GM21723 (cell line): ENCODE data around the gene LIFR.

ENCODE experiments used
- ATAC-seq: cut with Tn5 transposase; IDR thresholded peaks from one replicate; pipeline ENCODE4 v1.9.1; 2021; ENCODE audit warnings: mild to moderate bottlenecking, moderate library complexity; ENCODE audit not compliant: unreplicated experiment

Gene LIFR

DNA sequence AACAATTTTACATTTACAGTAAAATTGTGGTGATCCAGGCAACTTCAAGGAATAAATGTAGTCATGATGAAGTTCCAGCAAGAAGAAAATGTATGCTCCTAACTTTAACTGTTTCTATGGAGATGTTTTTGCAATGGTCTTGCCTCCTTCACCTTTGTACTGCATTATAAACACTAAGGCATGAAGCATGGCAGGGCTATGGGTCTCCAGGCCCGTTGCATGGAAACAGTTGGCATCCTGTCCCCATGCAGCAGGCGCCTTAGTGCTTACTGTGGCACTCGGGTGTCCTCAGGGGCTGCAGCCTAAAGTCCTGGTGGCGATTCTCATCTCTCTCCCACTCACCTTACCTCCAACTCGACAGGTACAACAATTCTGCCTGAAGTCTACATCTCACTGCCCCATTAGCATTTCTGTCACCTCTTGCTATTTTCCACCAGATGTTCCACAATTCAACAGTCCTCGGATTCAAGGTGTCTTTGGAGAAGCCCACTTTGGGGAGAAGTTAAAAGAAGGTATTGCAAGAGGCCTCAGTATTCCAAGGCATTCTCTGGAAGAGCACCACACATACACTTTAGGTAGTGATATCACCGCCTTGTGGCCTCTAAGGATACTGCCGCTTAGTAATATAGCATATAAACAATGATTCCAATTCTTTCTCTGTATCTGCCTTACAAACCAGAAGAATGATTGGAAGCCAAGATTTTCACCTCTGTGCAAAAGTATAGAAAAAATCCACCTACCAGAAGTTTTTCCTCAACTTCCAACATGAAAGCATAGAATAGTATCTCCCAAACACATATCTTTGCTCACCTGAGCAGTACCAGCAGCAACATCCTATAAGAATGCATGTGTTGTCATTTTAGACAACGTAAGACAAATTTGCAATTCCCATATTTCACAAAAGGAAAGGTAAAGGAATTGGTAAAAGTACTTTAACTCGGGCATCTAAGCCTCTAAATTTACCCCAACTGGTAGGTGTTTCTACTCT is 5.1 kb downstream of the LIFR start:
- no peak for ATAC-seq

DNA sequence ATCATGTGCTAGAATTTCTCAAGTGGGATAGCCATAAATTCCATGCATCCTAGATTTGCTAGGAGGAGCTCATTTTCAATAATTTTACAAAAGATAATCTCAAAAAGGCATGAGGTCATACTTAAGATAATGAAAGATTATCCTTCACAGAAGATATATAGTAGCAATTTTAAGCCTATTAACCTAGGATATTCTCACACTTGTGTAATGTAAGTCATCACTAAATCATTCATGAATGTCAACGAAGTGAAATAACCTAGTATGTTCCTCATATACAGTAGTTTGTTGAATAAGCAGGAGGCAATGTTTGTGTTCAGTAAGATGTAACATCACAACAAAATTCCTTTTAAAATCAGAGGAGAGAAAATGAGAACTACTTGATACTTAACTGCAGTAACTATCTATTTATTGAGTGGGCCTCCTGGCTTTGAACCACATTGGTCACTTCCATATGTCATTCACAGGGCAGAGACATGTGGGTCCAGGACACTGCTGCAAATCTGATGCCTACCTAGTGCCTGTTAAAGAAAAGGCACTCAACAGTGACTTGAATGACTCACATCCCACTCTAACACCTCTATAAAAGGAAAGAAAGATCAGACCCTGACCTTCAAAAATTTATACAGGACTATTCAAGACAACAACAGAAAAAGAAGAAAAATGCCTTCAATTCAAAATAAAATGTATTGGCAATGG is 8.2 kb downstream of the LIFR start:
- ATAC-seq = no peak

DNA sequence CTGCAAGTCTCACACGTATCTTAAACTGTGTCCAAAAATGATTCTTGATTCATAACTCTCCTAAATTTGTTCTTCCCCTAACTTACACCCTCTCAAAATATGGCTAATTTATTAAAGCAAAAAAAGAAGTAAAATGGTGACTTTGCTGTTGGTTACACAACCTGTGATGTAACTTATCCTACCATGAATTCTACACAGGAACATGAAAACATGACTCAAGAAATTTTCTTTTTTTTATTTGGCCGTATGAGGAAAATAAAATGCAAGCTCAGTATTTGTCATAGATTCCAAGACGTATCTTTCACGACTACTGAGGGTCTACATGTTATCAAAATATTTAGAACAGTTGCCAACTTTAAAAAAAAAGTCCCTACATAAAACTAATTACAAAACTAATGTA is 9.2 kb downstream of the LIFR start:
- no peak for ATAC-seq

DNA sequence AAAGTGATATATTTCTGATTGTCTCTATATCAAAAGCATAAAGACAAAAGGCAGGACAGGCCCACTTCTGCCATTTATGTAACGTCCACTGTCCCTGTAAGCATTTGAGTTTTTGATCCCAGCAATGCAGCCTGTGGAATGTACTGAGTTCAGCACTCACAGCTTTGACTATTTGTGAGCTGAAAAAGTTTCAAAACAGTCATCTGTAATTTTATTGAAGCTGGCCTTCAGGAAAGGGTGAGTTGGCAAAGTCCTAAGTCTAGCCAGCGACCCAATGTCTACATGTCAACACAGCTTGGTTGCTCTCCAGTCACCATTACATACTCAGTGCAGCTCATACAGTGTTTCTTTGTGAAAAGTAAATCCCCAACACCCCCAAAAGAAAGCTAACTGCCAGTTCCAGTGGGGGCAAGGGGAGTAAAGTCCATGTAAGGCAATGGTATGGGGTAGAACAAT is 9.7 kb downstream of the LIFR start:
- no peak for ATAC-seq

DNA sequence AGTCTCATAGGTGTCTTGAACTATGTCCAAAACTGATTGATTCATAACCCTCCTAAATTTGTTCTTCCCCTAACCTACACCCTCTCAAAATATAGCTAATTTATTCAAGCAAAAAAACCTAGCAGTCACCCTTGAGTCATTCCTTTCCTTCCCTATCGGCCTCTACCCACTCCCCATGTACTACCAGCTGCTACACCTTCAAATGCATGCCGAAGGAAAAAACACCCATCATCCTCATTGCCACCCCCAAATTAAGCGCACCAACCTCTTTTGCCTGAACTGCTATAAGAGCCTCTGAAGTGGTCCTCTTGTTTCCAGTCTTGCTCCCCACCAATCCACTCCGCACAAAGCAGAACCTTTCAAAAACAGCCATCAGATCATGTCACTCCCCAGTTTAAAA is 12.6 kb downstream of the LIFR start:
- no peak for ATAC-seq

DNA sequence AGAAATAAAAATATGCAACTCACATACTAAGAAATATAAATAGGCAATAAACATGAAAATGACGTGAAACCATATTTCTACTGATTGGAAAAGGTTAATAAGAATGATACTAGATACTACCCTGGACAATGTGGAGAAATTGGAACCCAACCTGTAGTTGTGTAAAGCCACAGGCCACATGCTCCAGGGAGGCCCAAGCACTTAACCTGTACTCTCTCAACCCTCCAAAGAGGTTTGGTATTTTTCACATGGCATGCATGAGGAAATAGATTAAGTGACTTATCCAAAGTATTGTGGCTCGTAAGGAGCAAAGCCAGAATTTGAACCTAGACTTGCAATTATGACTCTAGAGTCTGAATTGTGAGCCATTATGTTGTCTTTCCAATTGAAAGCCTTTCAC is 13.4 kb downstream of the LIFR start:
- no peak for ATAC-seq

DNA sequence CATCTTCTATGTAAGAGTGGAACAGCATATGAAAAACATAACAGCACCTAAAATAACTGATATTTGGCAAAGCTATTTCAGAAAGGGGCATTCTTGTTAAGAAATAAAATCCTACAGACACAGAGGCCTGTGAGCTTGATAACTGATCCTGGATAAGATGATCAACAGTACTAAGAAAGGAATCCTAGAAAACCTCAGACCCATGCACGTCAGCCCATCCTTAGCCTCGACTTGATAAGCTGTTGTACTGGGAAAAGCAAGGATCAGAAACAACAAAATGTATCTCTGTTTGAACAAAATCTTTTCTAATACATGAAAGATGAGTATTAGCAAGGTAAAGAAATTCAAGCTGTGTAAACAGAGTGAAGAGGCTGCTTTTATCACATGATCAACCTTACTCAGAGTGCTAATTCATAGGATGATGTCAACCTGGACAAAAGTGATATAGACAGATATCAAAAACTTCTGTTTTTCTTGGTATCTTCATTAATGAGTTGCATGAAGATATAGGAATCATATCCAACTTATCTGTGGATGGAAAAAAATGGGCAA is 15.2 kb downstream of the LIFR start:
- ATAC-seq = no peak

DNA sequence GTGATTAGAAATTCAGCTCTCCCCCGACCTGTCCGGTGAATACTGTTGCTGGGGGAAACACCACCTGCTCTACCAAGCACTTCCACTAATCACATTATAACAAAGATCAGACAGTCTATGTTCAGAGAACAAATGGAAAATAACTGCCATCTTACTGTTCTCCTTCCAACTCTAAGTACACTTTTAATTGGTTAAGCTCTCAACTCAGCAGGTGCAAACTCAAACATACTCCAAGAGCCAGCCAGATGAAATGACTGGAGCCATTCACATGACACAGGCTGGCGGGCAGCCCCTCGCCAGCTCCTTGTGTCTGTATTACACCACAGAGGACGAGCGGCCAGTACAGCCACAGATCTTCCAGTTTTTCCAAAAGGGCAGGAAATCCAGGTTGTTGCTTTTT is 16.1 kb downstream of the LIFR start:
- no peak for ATAC-seq

DNA sequence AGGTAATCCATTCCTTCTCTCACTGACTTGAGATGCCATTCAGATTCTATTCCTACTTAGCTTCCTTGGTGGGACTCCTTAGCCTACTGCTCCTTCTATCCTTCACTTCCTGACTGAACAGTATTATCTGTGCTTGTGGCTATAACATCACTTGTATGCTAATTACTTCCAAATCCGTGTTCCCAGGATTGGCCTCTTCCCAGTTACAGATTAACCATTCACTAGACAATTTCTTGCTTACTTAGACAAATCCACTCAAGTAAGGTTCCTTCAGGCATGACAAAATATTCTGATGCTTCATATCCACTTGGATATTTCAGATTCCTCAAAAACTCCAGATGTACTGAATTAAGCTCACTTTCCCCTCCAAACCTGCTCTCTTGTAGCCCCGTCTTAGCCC is 18.3 kb downstream of the LIFR start:
- no peak for ATAC-seq

DNA sequence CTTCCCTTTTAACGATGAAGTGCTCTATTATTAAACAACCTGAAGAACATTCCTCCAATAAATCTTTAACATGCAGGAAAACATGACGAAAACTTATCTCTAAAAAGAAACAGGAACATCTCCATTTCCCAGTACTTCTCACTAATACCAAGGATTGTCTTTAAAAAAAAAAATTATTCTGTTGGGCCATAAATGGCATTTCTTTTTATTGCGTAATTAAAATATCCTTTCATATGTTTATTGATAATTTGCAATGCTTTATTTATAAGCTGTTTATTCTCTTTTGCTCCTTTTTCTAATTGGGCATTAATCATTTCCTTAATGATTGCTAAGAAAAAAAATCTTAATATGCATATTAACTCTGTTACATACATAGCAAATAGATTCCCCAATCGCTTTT is 18.9 kb downstream of the LIFR start:
- no peak for ATAC-seq

DNA sequence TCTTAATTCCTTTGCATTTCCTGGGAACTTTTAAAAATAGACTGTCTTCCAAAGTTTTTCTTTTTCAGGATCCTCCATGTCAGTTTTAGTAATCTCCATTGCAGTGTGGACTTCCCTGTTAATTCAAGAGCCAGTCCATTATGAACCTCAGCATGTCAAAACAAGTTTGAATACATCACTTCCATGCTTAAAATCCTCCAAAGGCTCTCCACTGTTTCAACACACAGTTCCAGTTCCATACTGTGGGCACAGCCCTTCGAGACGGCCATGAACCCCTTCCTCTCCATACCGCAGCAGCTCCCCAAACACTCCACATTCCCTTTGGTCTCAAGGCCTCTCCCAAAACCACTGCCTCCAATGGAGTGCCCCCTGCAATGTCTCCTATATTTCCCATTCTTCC is 19.5 kb downstream of the LIFR start:
- no peak for ATAC-seq

DNA sequence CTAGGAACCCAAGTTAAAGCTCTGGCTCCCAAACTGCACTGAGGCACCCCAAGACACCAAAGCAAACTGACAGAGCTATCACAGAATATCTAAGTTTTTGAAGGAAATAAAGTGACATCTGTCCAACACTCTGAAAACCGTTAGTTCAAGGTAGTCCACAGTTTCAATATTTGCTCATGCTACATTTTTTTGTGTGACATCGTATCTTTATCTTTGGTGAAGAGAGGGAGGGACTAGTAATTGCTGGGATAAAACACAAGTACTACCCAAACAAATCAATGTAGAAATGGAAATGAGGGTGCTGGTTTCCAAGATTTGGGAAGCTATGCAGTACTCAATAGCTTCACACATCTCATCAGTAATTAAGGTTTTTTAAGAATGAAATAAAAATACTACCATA is 20.6 kb downstream of the LIFR start:
- ATAC-seq = no peak

DNA sequence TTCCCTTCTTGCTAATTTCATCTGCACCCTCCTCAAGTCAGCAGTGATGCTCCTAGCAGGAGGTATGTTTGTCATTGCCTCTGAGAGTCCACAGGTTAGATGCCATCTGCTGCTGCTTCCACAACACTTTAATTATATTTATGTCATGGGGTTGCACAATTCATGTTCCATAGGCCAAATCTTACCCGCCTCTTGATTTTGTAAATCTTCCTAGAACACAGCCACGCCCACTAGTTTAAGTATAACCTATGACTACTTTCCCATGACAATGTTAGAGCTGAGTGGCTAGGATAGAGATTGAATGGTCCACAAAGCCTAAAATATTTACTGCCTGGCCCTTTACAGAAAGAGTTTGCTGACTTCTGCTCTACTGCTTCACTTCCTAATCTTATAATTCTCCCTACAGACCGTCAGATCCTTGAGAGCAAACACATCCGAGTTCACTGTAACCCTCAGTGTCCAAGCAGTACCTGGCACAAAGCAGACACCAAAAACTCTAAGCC is 21.1 kb downstream of the LIFR start:
- ATAC-seq = no peak

DNA sequence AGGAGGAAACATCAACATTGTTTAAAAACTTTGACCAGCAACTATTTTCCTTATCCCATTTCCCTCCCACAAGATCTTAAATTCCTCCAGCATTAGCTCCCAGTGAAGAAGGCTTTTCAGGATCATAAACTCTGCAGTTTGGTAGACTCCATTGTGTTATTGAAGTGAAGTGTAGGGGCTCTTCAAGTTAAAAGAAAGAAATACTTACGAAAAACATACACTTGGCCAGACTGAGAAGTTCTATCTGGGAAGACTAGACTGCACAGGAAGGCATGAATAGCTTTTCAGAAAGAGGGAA is 22.3 kb downstream of the LIFR start:
- no peak for ATAC-seq

DNA sequence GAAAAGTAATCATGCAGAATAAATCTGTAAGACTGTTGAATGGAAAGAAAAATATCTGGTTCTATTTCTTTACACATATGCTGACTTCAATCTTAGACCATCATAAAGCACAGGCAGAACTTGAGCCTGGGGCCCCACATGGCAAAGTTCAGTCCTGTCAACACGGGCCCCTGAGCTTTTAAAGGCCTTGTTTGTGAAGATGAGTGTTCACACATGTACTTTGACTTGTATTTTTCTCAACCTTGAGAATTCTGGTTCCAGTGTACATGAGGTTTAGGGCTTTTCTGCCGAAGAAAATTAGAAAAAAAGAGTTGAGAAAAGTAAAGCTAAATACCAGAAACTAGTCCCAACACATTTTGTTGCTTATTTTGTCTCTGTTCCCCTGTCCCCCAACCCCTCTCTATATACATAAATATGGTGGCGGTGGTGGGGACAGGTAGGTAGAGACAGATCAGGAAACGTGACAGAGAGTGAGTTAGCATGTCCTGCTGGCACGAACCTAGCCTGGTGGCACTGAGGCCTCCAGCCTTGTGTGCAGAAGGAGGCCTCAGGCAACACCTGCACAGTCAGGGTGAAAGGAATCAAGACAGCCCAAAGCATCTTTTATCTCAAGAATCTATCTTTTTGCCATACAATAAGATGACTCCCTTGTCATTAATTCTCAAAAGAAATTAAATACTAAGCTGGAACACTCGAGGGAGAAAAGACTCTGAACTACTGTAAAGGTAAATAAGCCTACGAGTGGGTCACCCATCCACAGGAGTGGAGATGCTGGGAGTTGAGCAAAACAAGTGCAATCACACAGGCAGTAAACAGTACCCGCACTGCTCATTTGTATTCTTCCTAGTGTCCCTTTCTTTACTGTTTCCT is 22.9 kb downstream of the LIFR start:
- no peak for ATAC-seq

DNA sequence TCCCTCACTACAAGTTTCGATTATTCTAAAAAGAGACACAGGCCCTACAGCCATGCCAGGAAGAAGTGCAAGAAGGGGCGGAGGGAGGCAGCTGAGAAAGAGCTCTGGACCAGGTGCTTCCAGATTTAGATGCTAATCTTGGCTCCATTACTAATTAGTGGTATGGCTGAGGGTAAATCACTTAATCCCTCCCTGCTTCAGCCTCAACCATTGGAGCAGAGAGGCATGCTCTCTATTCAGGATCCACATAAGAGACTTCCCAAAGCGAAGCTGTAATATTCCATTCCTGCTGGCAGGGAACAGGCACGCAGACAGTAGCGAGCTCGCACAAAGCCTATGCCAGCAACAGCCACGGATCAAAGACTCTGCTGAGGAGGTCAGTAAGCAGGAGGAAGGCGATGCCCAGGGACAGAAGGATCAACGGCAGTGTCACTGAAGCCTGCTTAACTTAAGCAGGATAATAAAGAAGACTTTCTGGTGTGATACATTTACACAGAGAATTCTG is 24.2 kb downstream of the LIFR start:
- no peak for ATAC-seq

DNA sequence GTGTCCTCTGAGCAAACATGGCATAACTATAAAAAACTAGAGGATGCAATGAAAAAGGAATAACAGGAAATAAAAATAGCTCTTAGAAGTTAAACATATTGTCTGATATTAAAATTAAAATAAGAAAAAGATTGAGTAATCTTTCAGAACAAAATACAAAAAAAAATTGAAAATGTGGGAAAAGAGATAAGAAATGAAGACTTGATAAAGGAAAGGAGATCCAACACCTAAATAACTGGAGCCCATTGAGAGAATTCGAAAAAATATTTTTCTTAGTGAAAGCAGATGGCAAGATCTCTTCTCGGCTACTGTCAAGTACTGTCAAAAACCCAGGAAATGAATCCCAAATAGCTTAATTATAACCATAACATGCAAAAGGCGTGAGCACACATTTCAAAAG is 24.9 kb downstream of the LIFR start:
- ATAC-seq = no peak

DNA sequence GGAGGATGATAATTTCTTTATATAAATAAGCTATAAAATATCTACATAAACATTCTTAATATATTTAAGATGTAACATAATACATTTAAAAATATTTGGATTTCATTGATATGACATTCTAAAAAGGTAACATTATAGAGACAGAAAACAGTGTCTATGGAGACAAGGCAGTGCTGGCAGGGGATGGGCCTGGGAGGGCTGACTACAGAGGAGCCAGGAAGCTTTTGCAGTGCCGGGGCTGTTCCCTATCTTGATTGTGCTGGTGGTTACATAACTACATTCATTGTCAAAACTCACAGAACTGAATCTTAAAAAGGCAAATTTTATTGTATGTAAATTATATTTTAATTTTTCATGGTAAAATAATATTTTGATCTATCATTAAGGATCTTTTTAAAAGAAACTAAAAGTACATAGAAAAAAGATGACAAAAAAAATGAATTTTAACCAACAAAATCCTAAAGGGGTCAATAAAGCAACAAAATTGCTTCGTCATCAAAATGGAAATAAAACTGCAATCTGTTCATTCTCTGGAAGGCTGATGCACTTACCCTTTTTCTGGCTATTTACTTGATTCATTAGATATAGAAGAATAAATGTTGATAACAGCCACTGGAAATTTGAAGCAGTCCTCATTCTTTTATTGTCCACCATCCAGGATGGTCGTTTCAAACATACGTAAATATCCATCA is 26.3 kb downstream of the LIFR start:
- ATAC-seq = no peak

DNA sequence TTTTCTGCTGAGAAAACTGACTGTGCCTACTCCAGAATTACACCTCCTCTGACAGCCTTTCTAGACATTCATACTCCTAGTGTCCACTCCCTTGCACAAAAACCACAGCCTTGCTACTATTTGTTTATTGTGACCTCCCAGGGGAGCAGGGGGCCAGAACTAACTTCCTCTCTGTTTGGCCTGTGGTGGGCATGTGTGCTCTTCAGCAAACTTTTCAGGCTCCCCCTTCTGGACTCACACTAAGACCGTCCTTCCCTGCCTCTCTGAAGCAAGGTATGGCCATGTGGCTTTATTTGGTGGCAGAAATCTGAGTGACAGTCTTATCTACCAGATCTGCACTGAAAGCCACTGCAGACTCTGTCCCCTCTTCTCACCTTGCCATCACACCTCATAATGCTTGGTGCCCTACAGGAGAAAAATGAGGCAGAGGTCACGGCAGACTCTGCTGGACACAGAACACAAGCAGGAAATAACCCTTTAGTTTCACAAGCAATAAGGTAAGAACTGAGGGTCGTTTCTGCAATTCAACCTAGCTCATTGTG is 28.2 kb downstream of the LIFR start:
- ATAC-seq = no peak

DNA sequence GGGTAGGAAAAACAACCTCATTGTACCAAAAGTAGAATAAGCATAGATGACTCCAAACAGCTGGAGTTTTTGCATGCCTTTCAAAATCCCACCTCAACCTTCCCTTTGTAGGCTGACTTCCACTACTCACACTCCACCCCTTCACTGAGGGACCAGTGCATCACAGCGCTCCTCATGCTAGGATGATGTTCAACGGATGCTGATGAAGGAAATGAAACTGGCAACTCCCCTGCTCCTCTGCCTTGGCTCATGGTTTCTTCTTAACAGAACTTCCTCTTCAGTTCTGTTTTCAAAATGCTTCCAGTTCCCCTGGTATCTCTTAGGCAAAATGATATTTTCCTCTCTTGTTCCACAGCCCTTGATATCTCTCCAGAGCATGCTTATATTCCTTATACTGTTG is 29.0 kb downstream of the LIFR start:
- no peak for ATAC-seq
